Measurements from ENCODE around the gene GPR152. TPM values are rescaled to one million over a fixed set of nuclear protein-coding genes. Genes with fewer than 3 reads are reported as not detected.

GPR152 gene
- total and polyA plus RNA-seq, 4 experiments from 2014 or later = 0.35 to 1.7 TPM; not detected in 2

DNA sequence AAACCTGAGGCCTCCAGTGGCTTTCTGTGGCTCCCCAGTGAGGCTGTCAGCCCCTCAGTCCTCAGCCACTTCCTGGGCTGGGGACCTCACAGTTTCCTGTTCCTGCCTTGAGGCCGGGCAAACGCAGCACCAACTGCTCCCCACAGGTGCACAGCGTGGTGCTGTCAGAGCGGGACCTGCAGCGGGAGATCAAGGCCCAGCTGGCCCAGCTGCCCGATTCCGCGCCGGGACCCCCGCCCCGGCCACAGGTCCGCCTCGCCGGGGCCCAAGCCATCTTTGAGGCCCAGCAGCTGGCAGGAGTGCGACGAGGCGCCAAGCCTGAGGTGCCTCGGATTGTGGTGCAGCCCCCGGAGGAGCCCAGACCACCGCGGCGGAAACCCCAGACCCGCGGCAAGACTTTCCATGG lies 43.3 kb downstream of the GPR152 start:
- Mint-ChIP-seq H3K4me1 (peaks cover 49 to 97% (median 67%) of the 10 kb centered on the region in 4 donors), H3K4me3 (peak overlapping the region; percentile 85 to 100 (median 94)), H3K27me3 (no peaks in the 10 kb centered on the region), H3K27ac (peak overlapping the region; percentile 37 to 98 (median 72)), H3K9me3 (peaks cover 0 to 2% (median 0%) of the 10 kb centered on the region in 8 donors), H3K36me3 (peaks cover 20 to 29% of the 10 kb centered on the region in 2 donors)
- Histone ChIP-seq H3K9me3 (ENCODE audit: control insufficient read depth in 1 of 2, low read length in 2 of 2) (no peaks in the 10 kb centered on the region), H3K4me1 (ENCODE audit: insufficient read depth, low read length) (peaks cover 91% of the 10 kb centered on the region), H3K27me3 (ENCODE audit: insufficient read depth, low read length) (no peaks in the 10 kb centered on the region), H3K36me3 (ENCODE audit: insufficient read depth, low read length) (peaks cover 22% of the 10 kb centered on the region), H3K4me3 (ENCODE audit: low read length in 2 of 2) (peak overlapping the region; percentile 48 to 77), H3K27ac (ENCODE audit: low read depth, low read length) (peak overlapping the region; percentile 81)
- intact Hi-C loops (cut with micrococcal nuclease) = loop anchor here (1.0 kb wide), 2 partner anchors 8 to 60 kb away; partner anchors contain the start of gene TMEM134
- DNase-seq = peak; percentile 80 to 85 (median 83)
- POLR2A ChIA-PET (ENCODE audit: partially characterized antibody) = interaction anchor here (0.8 to 21.5 kb wide), 26 partner anchors 9 to 169 kb away, joined by 3 to 2262 read pairs (median 6); partner anchors contain the start of genes AIP, CARNS1, CLCF1 and CORO1B
- CTCF ChIA-PET (ENCODE audit: partially characterized antibody) = interaction anchor here (1.0 to 3.4 kb wide), 5 partner anchors 9 to 75 kb away, joined by 3 to 21 read pairs (median 4); partner anchors contain the start of genes AIP, PTPRCAP and RPS6KB2

DNA sequence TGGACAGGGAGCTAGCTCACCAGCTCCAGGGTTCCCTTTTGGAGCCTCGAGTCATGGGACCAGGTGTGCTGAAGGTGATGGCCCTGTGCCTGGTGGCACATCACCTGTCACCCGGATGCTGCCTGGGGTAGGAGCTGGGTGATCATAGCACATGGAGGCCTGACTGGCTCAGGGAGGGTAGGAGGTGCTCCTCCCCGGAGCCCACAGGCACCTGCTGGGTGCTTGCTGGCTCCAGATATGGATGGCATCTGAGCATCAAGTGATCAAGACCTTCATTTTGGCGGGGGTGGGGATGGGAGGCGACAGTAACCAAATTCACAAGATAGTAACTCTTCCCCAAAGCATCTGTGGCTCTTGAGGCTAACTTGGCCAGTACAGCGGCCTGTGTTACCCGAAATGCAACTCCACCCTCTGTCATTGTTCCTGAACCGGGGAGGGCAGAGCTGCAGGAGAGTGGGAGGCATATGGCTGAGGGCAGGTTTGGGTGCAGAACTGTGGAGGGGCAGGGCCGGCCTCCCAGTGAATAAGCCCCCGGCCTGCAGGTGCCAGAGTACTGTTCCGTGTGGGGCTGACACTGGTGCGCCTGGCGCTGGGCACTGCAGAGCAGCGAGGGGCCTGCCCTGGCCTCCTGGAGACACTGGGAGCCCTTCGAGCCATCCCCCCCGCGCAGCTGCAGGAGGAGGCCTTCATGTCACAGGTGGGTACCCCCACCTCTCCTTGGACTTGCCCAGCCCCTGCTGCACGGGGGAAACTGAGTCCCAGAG lies 43.9 kb downstream of the GPR152 start:
- Histone ChIP-seq H3K27ac (ENCODE audit: low read depth, low read length) (peak overlapping the region; percentile 81), H3K4me3 (ENCODE audit: low read length in 2 of 2) (peak overlapping the region; percentile 33 to 77), H3K4me1 (ENCODE audit: insufficient read depth, low read length) (peaks cover 88% of the 10 kb centered on the region), H3K36me3 (ENCODE audit: insufficient read depth, low read length) (peaks cover 22% of the 10 kb centered on the region), H3K27me3 (ENCODE audit: insufficient read depth, low read length) (no peaks in the 10 kb centered on the region), H3K9me3 (ENCODE audit: control insufficient read depth in 1 of 2, low read length in 2 of 2) (no peaks in the 10 kb centered on the region)
- CTCF ChIA-PET (ENCODE audit: partially characterized antibody) = interaction anchor here (0.9 to 3.4 kb wide), 8 partner anchors 8 to 75 kb away, joined by 3 to 21 read pairs (median 4); partner anchors contain the start of genes AIP, PTPRCAP, RPS6KB2 and TMEM134
- intact Hi-C loops (cut with micrococcal nuclease) = loop anchor here (1.0 kb wide), 2 partner anchors 9 to 61 kb away; partner anchors contain the start of gene TMEM134
- Mint-ChIP-seq H3K27ac (peak overlapping the region; percentile 82 to 98 (median 93)), H3K36me3 (peaks cover 20 to 33% of the 10 kb centered on the region in 2 donors), H3K27me3 (no peaks in the 10 kb centered on the region), H3K9me3 (peaks cover 0 to 2% (median 0%) of the 10 kb centered on the region in 8 donors), H3K4me1 (peaks cover 49 to 98% (median 67%) of the 10 kb centered on the region in 4 donors), H3K4me3 (peak overlapping the region; percentile 85 to 100 (median 94))
- POLR2A ChIA-PET (ENCODE audit: partially characterized antibody) = interaction anchor here (0.5 to 21.5 kb wide), 29 partner anchors 8 to 194 kb away, joined by 3 to 2262 read pairs (median 5); partner anchors contain the start of genes AIP, CARNS1, CLCF1 and CORO1B
- peak in 1 of 5 donors; percentile 58 for DNase-seq

DNA sequence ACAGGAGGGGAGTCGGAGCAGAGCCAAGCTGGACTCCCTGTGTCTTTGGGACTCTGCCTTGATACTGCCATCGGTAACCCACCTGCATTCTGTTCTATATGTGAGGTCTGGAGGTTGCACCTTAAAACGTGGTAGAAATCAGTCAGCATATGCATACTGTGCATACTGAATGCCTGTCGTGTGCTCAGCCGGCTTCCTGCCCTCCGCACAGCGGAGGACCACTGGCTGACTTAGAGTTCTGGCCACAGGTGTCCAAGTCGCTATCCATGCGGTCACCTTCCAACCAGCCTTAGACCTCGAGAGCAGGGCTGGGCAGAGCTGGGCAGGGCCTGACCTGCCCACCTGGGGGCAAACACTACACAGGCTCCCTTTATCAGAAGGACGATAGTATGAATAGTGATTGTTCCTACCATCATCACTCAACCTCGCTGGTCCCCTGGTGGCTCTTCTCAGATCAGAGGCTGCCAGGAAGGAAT lies 44.8 kb downstream of the GPR152 start:
- intact Hi-C loops (cut with micrococcal nuclease) = no loop called here
- Histone ChIP-seq H3K4me1 (ENCODE audit: insufficient read depth, low read length) (peaks cover 88% of the 10 kb centered on the region), H3K9me3 (ENCODE audit: control insufficient read depth in 1 of 2, low read length in 2 of 2) (no peaks in the 10 kb centered on the region), H3K27me3 (ENCODE audit: insufficient read depth, low read length) (no peaks in the 10 kb centered on the region), H3K27ac (ENCODE audit: low read depth, low read length) (peak overlapping the region; percentile 81), H3K36me3 (ENCODE audit: insufficient read depth, low read length) (peaks cover 22% of the 10 kb centered on the region), H3K4me3 (ENCODE audit: low read length in 2 of 2) (peak overlapping the region; percentile 33 to 77)
- Mint-ChIP-seq H3K36me3 (peaks cover 20 to 35% of the 10 kb centered on the region in 2 donors), H3K27ac (peak overlapping the region; percentile 82 to 98 (median 93)), H3K4me3 (peak overlapping the region; percentile 85 to 100 (median 94)), H3K4me1 (peaks cover 47 to 97% (median 63%) of the 10 kb centered on the region in 4 donors), H3K9me3 (peaks cover 0 to 1% (median 0%) of the 10 kb centered on the region in 8 donors), H3K27me3 (no peaks in the 10 kb centered on the region)
- no peak for DNase-seq
- ChIA-PET POLR2A (ENCODE audit: partially characterized antibody) (interaction anchor here (0.5 to 21.5 kb wide), 25 partner anchors 10 to 195 kb away, joined by 3 to 2262 read pairs (median 5); partner anchors contain the start of genes AIP, CARNS1, CDK2AP2 and CLCF1), CTCF (ENCODE audit: partially characterized antibody) (interaction anchor here (0.9 to 3.4 kb wide), 8 partner anchors 9 to 77 kb away, joined by 3 to 21 read pairs (median 4); partner anchors contain the start of genes PTPRCAP, RPS6KB2 and TMEM134)

DNA sequence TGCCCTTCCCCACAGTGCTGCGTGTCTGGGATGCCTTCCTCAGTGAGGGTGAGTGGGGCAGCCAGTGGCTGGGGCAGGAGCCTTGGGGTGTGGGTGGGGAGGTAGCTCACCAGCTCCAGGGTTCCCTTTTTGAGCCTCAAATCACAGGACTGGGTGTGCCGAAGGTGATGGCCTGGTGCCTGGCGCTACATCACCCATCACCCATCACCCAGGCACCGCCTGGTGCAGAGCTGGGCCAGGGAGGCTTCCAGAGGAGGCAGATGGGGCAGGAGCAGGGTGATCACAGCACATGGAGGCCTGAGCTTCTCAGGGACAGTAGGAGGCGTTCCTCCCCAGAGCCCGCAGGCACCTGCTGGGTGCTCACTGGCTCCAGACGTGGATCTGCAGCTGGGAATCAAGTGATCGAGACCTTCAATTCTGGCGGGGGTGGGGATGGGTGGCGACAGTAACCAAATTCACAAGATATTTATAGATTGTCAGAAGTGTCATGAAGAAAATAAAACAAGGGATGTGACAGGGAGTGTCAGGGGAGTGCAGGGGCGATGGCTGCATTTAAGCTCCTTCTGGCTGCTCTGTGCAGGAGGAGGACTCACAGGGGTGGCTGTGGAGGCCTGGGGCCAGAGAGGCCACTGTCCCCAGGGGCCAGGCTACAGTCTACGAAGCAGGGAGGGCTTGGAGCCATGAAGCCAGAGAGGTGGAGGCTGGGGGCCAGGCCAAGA lies 45.4 kb downstream of the GPR152 start:
- H3K27ac ChIP-seq (ENCODE audit: low read depth, low read length) = peak overlapping the region; percentile 81
- Mint-ChIP-seq H3K27ac (peak overlapping the region; percentile 82 to 98 (median 93)), H3K27me3 (no peaks in the 10 kb centered on the region), H3K4me3 (peak overlapping the region; percentile 85 to 100 (median 94)), H3K36me3 (peaks cover 20 to 35% of the 10 kb centered on the region in 2 donors), H3K9me3 (no peaks in the 10 kb centered on the region), H3K4me1 (peaks cover 43 to 92% (median 58%) of the 10 kb centered on the region in 4 donors)
- H3K9me3 ChIP-seq (ENCODE audit: control insufficient read depth in 1 of 2, low read length in 2 of 2) = no peaks in the 10 kb centered on the region
- intact Hi-C loops (cut with micrococcal nuclease) = no loop called here
- peaks cover 88% of the 10 kb centered on the region for H3K4me1 ChIP-seq (ENCODE audit: insufficient read depth, low read length)
- DNase-seq = no peak
- H3K27me3 ChIP-seq (ENCODE audit: insufficient read depth, low read length) = no peaks in the 10 kb centered on the region
- POLR2A ChIA-PET (ENCODE audit: partially characterized antibody) = interaction anchor here (0.7 to 21.5 kb wide), 17 partner anchors 9 to 167 kb away, joined by 3 to 2262 read pairs (median 4); partner anchors contain the start of genes AIP, CARNS1, CDK2AP2 and CLCF1
- H3K36me3 ChIP-seq (ENCODE audit: insufficient read depth, low read length) = peaks cover 22% of the 10 kb centered on the region
- CTCF ChIA-PET (ENCODE audit: partially characterized antibody) = interaction anchor here (1.0 to 3.4 kb wide), 4 partner anchors 10 to 77 kb away, joined by 3 to 21 read pairs (median 4); partner anchors contain the start of gene PTPRCAP
- peak overlapping the region; percentile 33 to 77 for H3K4me3 ChIP-seq (ENCODE audit: low read length in 2 of 2)

- Mint-ChIP-seq H3K36me3 (peaks cover 20 to 35% of the 10 kb centered on the region in 2 donors), H3K4me1 (peaks cover 39 to 88% (median 53%) of the 10 kb centered on the region in 4 donors), H3K27me3 (no peaks in the 10 kb centered on the region), H3K9me3 (no peaks in the 10 kb centered on the region), H3K27ac (peak overlapping the region; percentile 64 to 98 (median 92)), H3K4me3 (peak overlapping the region; percentile 93 to 100 (median 96))
- Histone ChIP-seq H3K27me3 (ENCODE audit: insufficient read depth, low read length) (no peaks in the 10 kb centered on the region), H3K36me3 (ENCODE audit: insufficient read depth, low read length) (peaks cover 22% of the 10 kb centered on the region), H3K4me1 (ENCODE audit: insufficient read depth, low read length) (peaks cover 84% of the 10 kb centered on the region), H3K9me3 (ENCODE audit: control insufficient read depth in 1 of 2, low read length in 2 of 2) (no peaks in the 10 kb centered on the region), H3K4me3 (ENCODE audit: low read length in 2 of 2) (peak overlapping the region in 1 of 2 donors; percentile 77), H3K27ac (ENCODE audit: low read depth, low read length) (peak overlapping the region; percentile 81)
- ChIA-PET POLR2A (ENCODE audit: partially characterized antibody) (interaction anchor here (0.7 to 21.5 kb wide), 12 partner anchors 8 to 129 kb away, joined by 3 to 2262 read pairs (median 17); partner anchors contain the start of genes AIP, CARNS1, CLCF1 and CORO1B), CTCF (ENCODE audit: partially characterized antibody) (interaction anchor here (1.1 to 3.4 kb wide), 2 partner anchors 31 to 78 kb away, joined by 3 to 21 read pairs; partner anchors contain the start of gene PTPRCAP)
- intact Hi-C loops (cut with micrococcal nuclease) = no loop called here
- DNase-seq = no peak
Observed at GRCh38 chr11:67406420-67406968, 46.0 kb downstream of the GPR152 start.

Data from CD4-positive, alpha-beta memory T cell (primary cell).